Regular cardiac myocyte (primary cell): ENCODE results near the gene AKIP1. TPM values are rescaled to one million over a fixed set of nuclear protein-coding genes. Genes with fewer than 3 reads are reported as not detected.

ENCODE experiments used
- total RNA-seq: library from RNA; depleted of rRNA; stranded (reverse); fragments of >200 nt; gene quantifications from 2 replicates; pipeline ENCODE4 v1.2.3, GENCODE V29; 2014

AKIP1 gene
- total RNA-seq, result 43.3 and 51.6 TPM in 2 replicates

GRCh38 chr11:8911029-8911823, at the start of gene AKIP1:
Gene AKIP1, plus strand, starts transcription at chr11:8911189. Its CDS starts 261 bp downstream, at chr11:8911450.

GRCh38 chr11:8932564-8933180, 21.7 kb downstream of the AKIP1 start, which contains the start of gene C11orf16:
Gene C11orf16, minus strand, starts transcription at chr11:8932947. Its CDS starts 639 bp downstream, at chr11:8932308.

DNA sequence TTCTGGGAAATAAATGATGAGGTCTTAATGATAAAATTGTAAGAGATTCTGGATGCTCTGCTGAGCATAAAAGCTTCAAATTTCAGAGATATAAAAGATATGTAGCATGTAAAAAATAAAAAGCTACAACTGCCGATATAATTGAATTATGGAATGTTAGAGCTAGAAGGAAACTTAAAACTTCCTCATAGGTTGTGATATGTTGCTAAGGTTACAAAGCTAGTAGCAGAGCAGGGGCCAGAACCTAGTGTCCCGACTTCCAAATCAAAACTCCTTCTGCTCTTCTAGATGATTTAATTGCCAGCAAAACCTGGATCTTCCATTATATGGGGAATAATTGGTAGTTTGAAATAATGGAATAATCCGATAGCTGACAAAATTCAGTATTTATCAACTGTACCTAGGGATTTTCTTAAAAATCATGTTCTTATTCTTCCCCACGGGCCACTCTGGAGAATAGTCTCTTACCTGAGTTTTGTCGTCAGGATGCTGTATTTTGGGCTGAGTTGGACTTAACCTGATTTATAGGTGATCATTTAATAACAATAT, 31.6 kb downstream of the AKIP1 start, which contains the start of gene ASCL3:
ASCL3 (minus strand) TSS at position 499 of the 549 bp plus-strand sequence. CDS start 4,855 bp downstream, outside the sequence.

GRCh38 chr11:8964324-8965320, 53.6 kb downstream of the AKIP1 start, which contains the start of gene TMEM9B:
Gene TMEM9B, minus strand, starts transcription at chr11:8964442. Its CDS starts 129 bp downstream, at chr11:8964313.

Other genes with a start within 250 kb of the AKIP1 start
- 3.5 and 9.6 TPM in 2 replicates for gene TRIM66, start 228.5 kb upstream of the AKIP1 start, total RNA-seq
- 748 and 1,256 TPM in 2 replicates for gene RPL27A, start 228.4 kb upstream of the AKIP1 start, total RNA-seq
- not detected in 2 replicates for gene C11orf16, start 21.8 kb downstream of the AKIP1 start, total RNA-seq
- gene ASCL3, start 31.8 kb downstream of the AKIP1 start, total RNA-seq, result not detected in 2 replicates
- 58.9 and 62.0 TPM in 2 replicates for gene TMEM9B, start 53.3 kb downstream of the AKIP1 start, total RNA-seq
- gene NRIP3, start 92.8 kb downstream of the AKIP1 start, total RNA-seq, result 16.6 and 28.2 TPM in 2 replicates
- 1.2 and 1.7 TPM in 2 replicates for gene SCUBE2, start 180.4 kb downstream of the AKIP1 start, total RNA-seq